H1 (cell line): ENCODE measurements around the gene PSMA2. TPM values are rescaled to one million over a fixed set of nuclear protein-coding genes. Genes with fewer than 3 reads are reported as not detected.

ENCODE experiments used
- CTCF ChIA-PET: fragments of 300-600 bp; sonication (Branson Sonifier 250); formaldehyde crosslinking; loops from one replicate; lab custom pipeline; 2021; ENCODE audit not compliant: partially characterized antibody; lab: Charles Lee
- POLR2A ChIA-PET: fragments of 300-600 bp; sonication (Branson Sonifier 250); formaldehyde crosslinking; loops from one replicate; lab custom pipeline; 2021; ENCODE audit warnings: inconsistent platforms; ENCODE audit not compliant: partially characterized antibody; lab: Charles Lee
- DNase-seq, 2 experiments: peaks; one replicate each; pipeline versions ENCODE4 v3.0.0 to v3.0.0-alpha.2; 2010 to 2022; ENCODE audit warnings: low spot score in 2 of 2, low read depth in 1 of 2, mixed read lengths in 1 of 2
- FAIRE-seq: peaks from 2 replicates; lab custom pipeline; 2011; peaks lifted over from hg19 to GRCh38; lab: Jason Lieb, UNC
- H2AFZ ChIP-seq: 2 replicates; pipeline ENCODE4 v1.8.1; 2012; ENCODE audit warnings: low read length, inconsistent platforms
- H2AK5ac ChIP-seq: 2 replicates; pipeline ENCODE4 v1.6.1; 2013; ENCODE audit warnings: low read depth, low read length
- H2BK120ac ChIP-seq: replicated peaks from 2 replicates; pipeline ENCODE3; 2013; ENCODE audit warnings: low read depth, low read length, inconsistent platforms
- H2BK12ac ChIP-seq: 2 replicates; pipeline ENCODE4 v1.6.1; 2013; ENCODE audit warnings: low read depth, low read length
- H2BK15ac ChIP-seq: 2 replicates; pipeline ENCODE4 v1.6.1; 2013; ENCODE audit warnings: low read length
- H2BK20ac ChIP-seq: 2 replicates; pipeline ENCODE4 v1.6.1; 2013; ENCODE audit warnings: low read length
- H2BK5ac ChIP-seq: 2 replicates; pipeline ENCODE4 v1.6.1; 2013; ENCODE audit warnings: low read depth, low read length
- H3K14ac ChIP-seq: 2 replicates; pipeline ENCODE4 v1.6.1; 2013; ENCODE audit warnings: inconsistent platforms; ENCODE audit not compliant: insufficient read length
- H3K18ac ChIP-seq: 2 replicates; pipeline ENCODE4 v1.6.1; 2013; ENCODE audit warnings: low read length; ENCODE audit errors: extremely low read depth
- H3K23ac ChIP-seq: 2 replicates; pipeline ENCODE4 v1.6.1; 2013; ENCODE audit warnings: inconsistent platforms; ENCODE audit not compliant: insufficient read length
- H3K23me2 ChIP-seq: 2 replicates; pipeline ENCODE4 v1.6.1; 2013; ENCODE audit warnings: low read depth, low read length
- H3K27ac ChIP-seq: 2 replicates; pipeline ENCODE4 v1.6.1; 2011; ENCODE audit warnings: low read depth, low read length, inconsistent platforms
- H3K27me3 ChIP-seq, 4 experiments: replicated peaks in 1 of 4; 1 replicate in 1 of 4; 2 replicates in 3 of 4; pipeline versions ENCODE4 v1.6.1 to v1.8.1; 2011 to 2013; ENCODE audit warnings: low read length in 3 of 4, mild to moderate bottlenecking in 3 of 4, inconsistent platforms in 2 of 4, mixed read lengths in 2 of 4, moderate library complexity in 1 of 4; ENCODE audit not compliant: control insufficient read depth in 3 of 4, insufficient read depth in 3 of 4; ENCODE audit errors: extremely low read depth in 1 of 4
- H3K36me3 ChIP-seq, 4 experiments: 2 replicates each; pipeline versions ENCODE4 v1.6.1 to v1.8.1; 2011 to 2013; ENCODE audit warnings: mild to moderate bottlenecking in 4 of 4, low read length in 3 of 4, moderate library complexity in 2 of 4, control low read depth in 1 of 4, inconsistent platforms in 1 of 4; ENCODE audit not compliant: insufficient read depth in 4 of 4, control insufficient read depth in 2 of 4
- H3K4ac ChIP-seq: replicated peaks from 2 replicates; pipeline ENCODE3; 2013; ENCODE audit warnings: low read length, low read depth, mixed read lengths, inconsistent platforms; ENCODE audit not compliant: insufficient read length
- H3K4me1 ChIP-seq, 4 experiments: replicated peaks in 1 of 4; 1 replicate in 1 of 4; 2 replicates in 3 of 4; pipeline versions ENCODE4 v1.6.1 to v1.8.1; 2011 to 2013; ENCODE audit warnings: low read length in 3 of 4, inconsistent platforms in 2 of 4, mixed read lengths in 1 of 4; ENCODE audit not compliant: insufficient read depth in 4 of 4, control insufficient read depth in 3 of 4
- H3K4me2 ChIP-seq, 2 experiments: 2 replicates each; pipeline versions ENCODE4 v1.6.1 to v1.8.1; 2011 to 2013; ENCODE audit warnings: low read depth in 2 of 2, low read length in 2 of 2, control low read depth in 1 of 2, inconsistent platforms in 1 of 2, mild to moderate bottlenecking in 1 of 2; ENCODE audit not compliant: insufficient read depth in 1 of 2
- H3K4me3 ChIP-seq, 4 experiments: fragments of 200-600, 300-600 bp in 1 of 4; sonication (generic), shearing (Covaris generic), sonication (Bioruptor Twin) in 1 of 4; 2 replicates each; pipeline versions ENCODE4 v1.5.1 to v1.8.1; 2011 to 2016; ENCODE audit warnings: low read length in 4 of 4, low read depth in 3 of 4, control low read depth in 2 of 4, inconsistent platforms in 2 of 4, mild to moderate bottlenecking in 2 of 4, mixed read lengths in 1 of 4, moderate library complexity in 1 of 4; ENCODE audit not compliant: insufficient read depth in 2 of 4; ENCODE audit errors: extremely low read depth in 1 of 4
- H3K56ac ChIP-seq: replicated peaks from 2 replicates; pipeline ENCODE3; 2013; ENCODE audit warnings: low read depth, mild to moderate bottlenecking, mixed read lengths, low read length, inconsistent platforms; ENCODE audit not compliant: insufficient read length
- H3K79me1 ChIP-seq: 2 replicates; pipeline ENCODE4 v1.6.1; 2013; ENCODE audit warnings: low read depth, low read length, control low read depth
- H3K79me2 ChIP-seq, 2 experiments: 2 replicates each; pipeline versions ENCODE4 v1.6.1 to v1.8.1; 2012 to 2013; ENCODE audit warnings: low read length in 2 of 2, mild to moderate bottlenecking in 2 of 2, inconsistent platforms in 1 of 2; ENCODE audit not compliant: insufficient read depth in 2 of 2, control insufficient read depth in 1 of 2
- H3K9ac ChIP-seq, 4 experiments: replicated peaks in 1 of 4; 1 replicate in 1 of 4; 2 replicates in 3 of 4; pipeline versions ENCODE4 v1.6.1 to v1.8.1; 2011 to 2013; ENCODE audit warnings: low read depth in 3 of 4, low read length in 3 of 4, control low read depth in 2 of 4, mild to moderate bottlenecking in 2 of 4, moderate library complexity in 2 of 4, inconsistent platforms in 1 of 4; ENCODE audit errors: extremely low read depth in 1 of 4
- H3K9me3 ChIP-seq, 2 experiments: 2 replicates each; pipeline versions ENCODE4 v1.6.1 to v1.8.1; 2012 to 2013; ENCODE audit warnings: mild to moderate bottlenecking in 2 of 2, moderate library complexity in 2 of 2, control low read depth in 1 of 2, inconsistent platforms in 1 of 2, low read depth in 1 of 2, low read length in 1 of 2, mixed read lengths in 1 of 2; ENCODE audit not compliant: insufficient read depth in 2 of 2
- H4K20me1 ChIP-seq, 2 experiments: replicated peaks in 1 of 2; 2 replicates each; pipeline versions ENCODE3 to v1.8.1; 2011 to 2013; ENCODE audit warnings: inconsistent platforms in 2 of 2, low read length in 2 of 2, mild to moderate bottlenecking in 1 of 2; ENCODE audit not compliant: insufficient read depth in 2 of 2, control insufficient read depth in 1 of 2
- H4K5ac ChIP-seq: 2 replicates; pipeline ENCODE4 v1.6.1; 2013; ENCODE audit warnings: low read length, low read depth, mixed read lengths, inconsistent platforms; ENCODE audit not compliant: insufficient read length
- H4K8ac ChIP-seq: 2 replicates; pipeline ENCODE4 v1.8.0; 2013; ENCODE audit warnings: mild to moderate bottlenecking, moderate library complexity, low read length, inconsistent platforms; ENCODE audit not compliant: insufficient read depth; ENCODE audit errors: extremely low read depth
- H4K91ac ChIP-seq: replicated peaks from 2 replicates; pipeline ENCODE3; 2013; ENCODE audit warnings: low read length, mixed read lengths, inconsistent platforms; ENCODE audit not compliant: insufficient read length
- KDM5A ChIP-seq: fragments of 200-600 bp; IDR thresholded peaks from 2 replicates; pipeline ENCODE4 v1.7.1; 2012; ENCODE audit warnings: mild to moderate bottlenecking, low read length, inconsistent platforms, mixed read lengths
- MAX ChIP-seq: IDR thresholded peaks from 2 replicates; pipeline ENCODE4 v1.6.1; 2012; ENCODE audit warnings: inconsistent platforms
- RFX5 ChIP-seq: IDR thresholded peaks from 2 replicates; pipeline ENCODE4 v1.6.1; 2011; ENCODE audit warnings: low read depth, low read length, improper control_type of control experiment, borderline replicate concordance
- TCF12 ChIP-seq: IDR thresholded peaks from 2 replicates; pipeline ENCODE4 v1.6.1; 2011; ENCODE audit warnings: low read depth, mild to moderate bottlenecking, low read length
- WGBS, 2 experiments: shearing (Covaris generic) in 1 of 2; methylation state at CpG; one replicate each; pipeline versions ENCODE4 v1.1.6 to v1.1.7; 2013 to 2015; ENCODE audit warnings: low lambda C conversion rate in 2 of 2, mixed read lengths in 2 of 2, inconsistent platforms in 1 of 2, low coverage in 1 of 2, missing lambda C conversion rate in 1 of 2; ENCODE audit not compliant: insufficient replicate concordance in 2 of 2, insufficient coverage in 1 of 2, insufficient read length in 1 of 2; ENCODE audit errors: extremely low coverage in 1 of 2, missing lambda C conversion rate in 1 of 2; 5-methylcytosine and 5-hydroxymethylcytosine counted together
- polyA plus RNA-seq, 7 experiments: library from polyadenylated mRNA; depleted of rRNA in 3 of 7; stranded (reverse) in 5 of 7; unstranded in 2 of 7; fragments of >200 nt in 5 of 7; fragments of 200-250 nt in 2 of 7; gene quantifications; 1 replicate in 5 of 7; 2 replicates in 1 of 7; 4 replicates in 1 of 7; pipeline versions ENCODE4 v1.2.1 to v1.2.3, GENCODE V29; 2011 to 2013; ENCODE audit warnings: missing spikeins in 2 of 7, mixed read lengths in 2 of 7
- total RNA-seq: library from RNA; stranded (reverse); fragmentation: NEBNext Ultra II Directional; extraction: Animal tissue kit (Norgen Biotek cat#: 25700); gene quantifications from 2 replicates; pipeline ENCODE4 v1.2.1, GENCODE V29; 2021

PSMA2 gene
- total and polyA plus RNA-seq, 2 of the 8 experiments (the other 6 are each of a cell fraction or from before 2014, with no cell fraction given), result 211 to 259 TPM

DNA sequence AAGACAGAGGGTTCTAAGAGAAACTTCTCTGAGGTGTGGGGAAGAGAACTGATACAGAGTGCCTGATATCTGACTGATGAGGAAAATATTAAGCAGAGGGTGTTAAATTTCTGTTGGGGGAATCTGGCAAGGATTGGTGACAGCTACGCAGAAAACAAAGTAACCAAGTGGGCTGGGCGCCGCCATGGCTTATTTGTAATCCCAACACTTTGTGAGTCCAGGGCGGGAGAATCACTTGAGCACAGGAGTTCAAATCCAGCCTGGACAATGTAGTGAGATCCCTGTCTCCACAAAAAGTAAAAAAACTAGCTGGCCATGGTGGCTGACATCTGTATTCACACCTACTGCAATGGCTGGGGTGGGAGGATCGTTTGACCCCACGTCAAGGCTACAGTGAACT lies 18.0 kb downstream of the PSMA2 start:
- WGBS, 2 experiments, result 82% methylated on average over 6 of the region's 6 CpGs; no CpG with 5 or more reads in 1 of the 2 experiments
- no peak overlapping the region for H2BK12ac ChIP-seq
- H3K23me2 ChIP-seq, result peaks cover 2% of the 10 kb centered on the region; the same call in 1 of the 2 replicates
- H2BK5ac ChIP-seq, result no peak overlapping the region
- no peak overlapping the region for H4K8ac ChIP-seq
- CTCF ChIA-PET, result interaction anchor here (1.2 kb wide), 1 partner anchor 297 kb away, joined by 3 read pairs; no protein-coding TSS in a partner anchor
- no peak overlapping the region for H2BK15ac ChIP-seq
- H3K27me3 ChIP-seq, result no peaks in the 10 kb centered on the region
- H3K56ac ChIP-seq, result no peak overlapping the region
- H3K79me2 ChIP-seq, result peaks cover 0 to 10% of the 10 kb centered on the region in 2 experiments; a peak in 2 of 4 replicates
- no peak overlapping the region for H2AK5ac ChIP-seq
- no peak overlapping the region for H3K14ac ChIP-seq
- no peak for DNase-seq
- peaks cover 0 to 1% of the 10 kb centered on the region in 2 experiments for H4K20me1 ChIP-seq
- H3K9me3 ChIP-seq, result no peaks in the 10 kb centered on the region
- no peak overlapping the region for H3K4me3 ChIP-seq
- H3K18ac ChIP-seq, result no peak overlapping the region
- H3K9ac ChIP-seq, result no peak overlapping the region
- no peak overlapping the region for H4K5ac ChIP-seq
- H3K4me2 ChIP-seq, result no peak overlapping the region
- POLR2A ChIA-PET, result interaction anchor here (9.1 kb wide), 1 partner anchor 13 kb away, joined by 112 read pairs; the partner anchor contains the start of genes MRPL32 and PSMA2
- H2BK120ac ChIP-seq, result no peak overlapping the region
- no peak overlapping the region for H3K23ac ChIP-seq
- H3K4me1 ChIP-seq, result peaks cover 2 to 11% (median 5%) of the 10 kb centered on the region in 4 experiments; a peak in 6 of 7 replicates
- H3K4ac ChIP-seq, result no peak overlapping the region
- H2AFZ ChIP-seq, result no peak overlapping the region
- no peak overlapping the region for H3K27ac ChIP-seq
- no peak for FAIRE-seq
- H2BK20ac ChIP-seq, result no peak overlapping the region
- no peak overlapping the region for H4K91ac ChIP-seq
- peaks cover 4% of the 10 kb centered on the region; the same call in 1 of the 2 replicates for H3K79me1 ChIP-seq
- H3K36me3 ChIP-seq, result peaks cover 2 to 42% (median 16%) of the 10 kb centered on the region in 4 experiments; a peak in 5 of 8 replicates
- TF ChIP-seq TCF12 (no peak), KDM5A (no peak), RFX5 (no peak), MAX (no peak)
